ENCODE data around the gene TRIM24. TPM values are rescaled to one million over a fixed set of nuclear protein-coding genes. Genes with fewer than 3 reads are reported as not detected.

TRIM24 gene
- total and polyA plus RNA-seq, 12 donors, result 7.7 to 26.2 (median 18.9) TPM

DNA sequence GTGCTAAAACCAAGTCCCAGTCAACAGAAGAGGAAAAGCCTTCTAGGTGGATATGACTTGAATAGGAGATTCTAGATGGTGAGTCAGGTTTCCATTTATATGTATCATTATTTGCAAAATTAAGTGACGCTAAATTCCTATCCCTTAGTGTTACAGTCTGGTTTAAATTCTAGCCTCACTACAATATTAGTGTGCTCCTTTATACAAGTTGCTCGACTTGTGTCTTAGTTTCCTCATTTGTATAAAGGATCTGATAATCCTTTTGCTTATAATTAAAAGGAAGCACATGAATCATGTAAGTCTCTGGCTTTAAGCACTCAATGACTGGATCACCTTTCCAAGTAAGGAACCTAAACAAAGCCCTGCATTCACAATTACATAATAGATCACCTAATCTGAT, 135.4 kb downstream of the TRIM24 start:
- 86 to 93% methylated on average over 2 of the region's 2 CpGs for WGBS, 2 donors
- DNase-seq (no peak), ATAC-seq (no peak)
- Histone ChIP-seq H3K27me3 (no peaks in the 10 kb centered on the region), H3K9me3 (no peaks in the 10 kb centered on the region), H3K4me3 (no peak overlapping the region), H3K36me3 (no peaks in the 10 kb centered on the region), H3K27ac (no peak overlapping the region), H3K4me1 (no peaks in the 10 kb centered on the region)
- TF ChIP-seq, protein P1, sequence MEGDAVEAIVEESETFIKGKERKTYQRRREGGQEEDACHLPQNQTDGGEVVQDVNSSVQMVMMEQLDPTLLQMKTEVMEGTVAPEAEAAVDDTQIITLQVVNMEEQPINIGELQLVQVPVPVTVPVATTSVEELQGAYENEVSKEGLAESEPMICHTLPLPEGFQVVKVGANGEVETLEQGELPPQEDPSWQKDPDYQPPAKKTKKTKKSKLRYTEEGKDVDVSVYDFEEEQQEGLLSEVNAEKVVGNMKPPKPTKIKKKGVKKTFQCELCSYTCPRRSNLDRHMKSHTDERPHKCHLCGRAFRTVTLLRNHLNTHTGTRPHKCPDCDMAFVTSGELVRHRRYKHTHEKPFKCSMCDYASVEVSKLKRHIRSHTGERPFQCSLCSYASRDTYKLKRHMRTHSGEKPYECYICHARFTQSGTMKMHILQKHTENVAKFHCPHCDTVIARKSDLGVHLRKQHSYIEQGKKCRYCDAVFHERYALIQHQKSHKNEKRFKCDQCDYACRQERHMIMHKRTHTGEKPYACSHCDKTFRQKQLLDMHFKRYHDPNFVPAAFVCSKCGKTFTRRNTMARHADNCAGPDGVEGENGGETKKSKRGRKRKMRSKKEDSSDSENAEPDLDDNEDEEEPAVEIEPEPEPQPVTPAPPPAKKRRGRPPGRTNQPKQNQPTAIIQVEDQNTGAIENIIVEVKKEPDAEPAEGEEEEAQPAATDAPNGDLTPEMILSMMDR (IDR thresholded peaks at IDR 0.05), result no peak
- intact Hi-C loops (cut with DNase I), result loop anchor here in 1 of 10 donors (10.0 kb wide), 1 partner anchor 61 kb away; no protein-coding TSS in a partner anchor

DNA sequence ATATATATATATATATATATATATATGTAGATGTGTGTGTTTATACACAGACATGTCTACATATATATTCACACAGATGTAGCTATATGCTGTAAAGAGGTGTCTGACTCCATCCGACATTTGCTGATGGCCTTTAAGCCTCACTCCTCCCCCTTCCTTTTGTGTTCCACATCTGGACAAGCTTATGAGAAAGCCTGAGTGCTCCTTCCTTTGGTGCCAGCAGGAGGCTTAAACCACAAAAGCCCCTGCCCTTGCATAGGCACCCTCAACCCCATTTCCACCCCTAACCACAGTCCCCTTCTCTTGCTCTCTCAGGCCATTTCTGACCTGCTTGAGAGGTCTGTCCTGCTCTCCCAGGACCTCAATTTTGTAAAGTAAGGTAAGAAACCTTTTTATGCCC, 142.4 kb downstream of the TRIM24 start:
- Histone ChIP-seq H3K4me3 (no peak overlapping the region), H3K27ac (no peak overlapping the region), H3K9me3 (peaks cover 0 to 11% (median 0%) of the 10 kb centered on the region in 11 donors), H3K27me3 (no peaks in the 10 kb centered on the region), H3K36me3 (no peaks in the 10 kb centered on the region), H3K4me1 (no peaks in the 10 kb centered on the region)
- TF ChIP-seq, protein P1 (IDR thresholded peaks at IDR 0.05), result no peak
- intact Hi-C loops (cut with DNase I), result no loop called here
- no peak for DNase-seq
- ATAC-seq, result no peak
- 70 to 75% methylated on average over 1 of the region's 1 CpG for WGBS, 2 donors

DNA sequence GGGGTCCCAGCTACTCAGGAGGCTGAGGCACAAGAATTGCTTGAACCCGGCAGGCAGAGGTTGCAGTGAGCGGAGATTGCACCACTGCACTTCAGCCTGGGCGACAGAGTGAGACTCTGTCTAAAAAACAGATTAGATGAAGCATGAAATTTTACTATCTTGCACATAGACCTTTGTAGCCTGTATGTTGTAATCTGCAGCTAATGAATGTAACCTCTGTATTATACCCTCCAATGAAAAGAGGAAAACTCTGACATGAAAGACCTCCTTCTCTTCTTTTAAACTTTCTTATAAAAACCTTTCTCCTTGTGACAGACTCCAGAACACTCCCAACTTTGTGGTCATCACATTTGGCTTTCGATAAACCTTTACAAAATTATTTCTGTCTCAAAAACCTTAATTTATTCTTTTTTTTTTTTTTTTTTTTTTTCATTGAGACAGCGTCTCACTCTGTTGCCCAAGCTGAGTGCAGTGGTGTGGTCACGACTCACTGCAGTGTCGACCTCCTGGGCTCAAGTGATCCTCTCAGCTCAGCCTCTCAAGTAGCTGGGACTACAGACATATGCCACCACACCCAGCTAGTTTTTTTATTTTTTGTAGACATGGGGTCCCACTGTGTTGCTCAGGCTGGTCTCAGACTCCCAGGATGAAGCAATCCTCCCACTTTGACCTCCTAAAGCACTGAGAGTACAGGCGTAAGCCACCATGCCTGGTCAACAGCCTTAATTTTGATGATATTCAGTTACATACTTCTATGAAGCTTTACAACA, 143.7 kb downstream of the TRIM24 start:
- intact Hi-C loops (cut with DNase I), result no loop called here
- Histone ChIP-seq H3K27ac (no peak overlapping the region), H3K4me3 (no peak overlapping the region), H3K27me3 (no peaks in the 10 kb centered on the region), H3K9me3 (peaks cover 0 to 11% (median 0%) of the 10 kb centered on the region in 11 donors), H3K36me3 (no peaks in the 10 kb centered on the region), H3K4me1 (peaks cover 0 to 7% (median 0%) of the 10 kb centered on the region in 9 donors)
- DNase-seq, result no peak
- WGBS, 2 donors, result 91 to 94% methylated on average over 8 of the region's 8 CpGs
- no peak for ATAC-seq
- TF ChIP-seq, protein P1 (IDR thresholded peaks at IDR 0.05), result no peak

GRCh38 chr7:138606236-138606635, 146.2 kb downstream of the TRIM24 start:
- intact Hi-C loops (cut with DNase I), result no loop called here
- no peak for DNase-seq
- Histone ChIP-seq H3K27me3 (no peaks in the 10 kb centered on the region), H3K4me1 (peaks cover 0 to 7% (median 0%) of the 10 kb centered on the region in 9 donors), H3K36me3 (no peaks in the 10 kb centered on the region), H3K27ac (no peak overlapping the region), H3K9me3 (peaks cover 0 to 11% (median 0%) of the 10 kb centered on the region in 11 donors), H3K4me3 (no peak overlapping the region)
- 91% methylated on average over 3 of the region's 3 CpGs for WGBS, 2 donors
- ATAC-seq, result no peak
- TF ChIP-seq, protein P1 (IDR thresholded peaks at IDR 0.05), result no peak

All from heart right ventricle (tissue), 16 donors.